ENCODE results near the gene CMTM3.

GRCh38 chr16:66592814-66593213 lies 11.7 kb upstream of the CMTM3 start:
- no peak for TF ChIP-seq CTCF (IDR thresholded peaks at IDR 0.05)
- TF ChIP-seq EZH2 (IDR thresholded peaks at IDR 0.05): no peak
